Testis (tissue), 2 donors: ENCODE data around the gene CLEC2L.

Experiments
- POLR2A ChIP-seq: fragments of 450-650 bp; IDR thresholded peaks from one replicate; pipeline ENCODE4 v1.6.1; 2017; ENCODE audit warnings: antibody characterized with exemption, mild to moderate bottlenecking, moderate library complexity
- TF ChIP-seq, protein P1 (sequence below), 3 experiments: fragments of 450-650 bp in 2 of 3; fragments of 200-600 bp in 1 of 3; sonication (generic) in 1 of 3; IDR thresholded peaks; one replicate each; pipeline ENCODE4 v1.5.1; 2016 to 2019; ENCODE audit warnings: antibody characterized with exemption in 3 of 3, mild to moderate bottlenecking in 2 of 3, moderate library complexity in 1 of 3

DNA sequence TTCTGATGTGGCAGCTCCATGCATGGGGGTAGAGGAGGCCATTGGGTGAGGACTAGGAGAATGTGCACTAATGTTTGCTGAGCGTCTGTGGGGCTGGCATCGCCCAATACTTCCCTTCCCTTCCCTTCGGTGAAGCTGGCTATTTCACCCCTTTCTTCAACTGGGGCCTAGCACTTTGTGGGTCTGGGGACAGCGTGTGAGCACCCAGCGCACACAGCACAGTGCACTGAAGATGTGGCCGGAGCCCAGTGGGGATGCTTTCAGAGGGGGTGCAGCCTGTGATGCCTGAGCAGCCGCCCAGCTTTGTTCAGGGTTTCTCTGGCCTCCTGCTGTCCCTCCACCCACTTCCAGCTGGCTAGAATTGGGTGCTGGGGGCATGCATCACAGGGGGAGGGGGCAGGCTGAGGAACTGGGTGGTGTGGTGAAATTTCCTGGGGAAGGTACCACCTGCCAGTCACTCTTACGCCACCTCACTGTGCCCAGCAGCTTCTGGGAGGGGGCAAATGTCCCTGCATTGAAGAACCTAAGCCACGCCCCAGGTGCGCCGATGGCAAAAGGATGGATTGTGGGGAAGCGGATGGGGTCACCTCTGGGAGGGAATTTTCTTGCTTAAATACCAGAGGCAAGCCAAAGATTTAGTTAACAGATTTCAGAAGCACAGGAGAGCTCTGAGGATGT is 45.5 kb downstream of the CLEC2L start:
- TF ChIP-seq, protein P1, sequence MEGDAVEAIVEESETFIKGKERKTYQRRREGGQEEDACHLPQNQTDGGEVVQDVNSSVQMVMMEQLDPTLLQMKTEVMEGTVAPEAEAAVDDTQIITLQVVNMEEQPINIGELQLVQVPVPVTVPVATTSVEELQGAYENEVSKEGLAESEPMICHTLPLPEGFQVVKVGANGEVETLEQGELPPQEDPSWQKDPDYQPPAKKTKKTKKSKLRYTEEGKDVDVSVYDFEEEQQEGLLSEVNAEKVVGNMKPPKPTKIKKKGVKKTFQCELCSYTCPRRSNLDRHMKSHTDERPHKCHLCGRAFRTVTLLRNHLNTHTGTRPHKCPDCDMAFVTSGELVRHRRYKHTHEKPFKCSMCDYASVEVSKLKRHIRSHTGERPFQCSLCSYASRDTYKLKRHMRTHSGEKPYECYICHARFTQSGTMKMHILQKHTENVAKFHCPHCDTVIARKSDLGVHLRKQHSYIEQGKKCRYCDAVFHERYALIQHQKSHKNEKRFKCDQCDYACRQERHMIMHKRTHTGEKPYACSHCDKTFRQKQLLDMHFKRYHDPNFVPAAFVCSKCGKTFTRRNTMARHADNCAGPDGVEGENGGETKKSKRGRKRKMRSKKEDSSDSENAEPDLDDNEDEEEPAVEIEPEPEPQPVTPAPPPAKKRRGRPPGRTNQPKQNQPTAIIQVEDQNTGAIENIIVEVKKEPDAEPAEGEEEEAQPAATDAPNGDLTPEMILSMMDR (IDR thresholded peaks at IDR 0.05) = no peak
- no peak for TF ChIP-seq POLR2A
